IPS-20b (cell line): ENCODE data around the gene FMO4.
"Not testable (repeated sequence)": the region's sequence is repeated elsewhere in the genome, so short reads cannot be mapped to it uniquely, and the experiment has no call there.

Source experiments
- H3K27ac ChIP-seq: one replicate; pipeline ENCODE4 v1.5.1; 2013; ENCODE audit warnings: low read length
- H3K27me3 ChIP-seq: 2 replicates; pipeline ENCODE4 v1.6.1; 2013; ENCODE audit warnings: mild to moderate bottlenecking, low read length, inconsistent platforms; ENCODE audit not compliant: insufficient read depth
- H3K36me3 ChIP-seq: 2 replicates; pipeline ENCODE4 v1.6.1; 2013; ENCODE audit warnings: low read depth, mild to moderate bottlenecking, inconsistent platforms, low read length, moderate library complexity; ENCODE audit not compliant: insufficient read depth
- H3K4me1 ChIP-seq: 2 replicates; pipeline ENCODE4 v1.6.1; 2013; ENCODE audit warnings: mild to moderate bottlenecking, control low read depth, inconsistent platforms, low read length, moderate library complexity; ENCODE audit not compliant: insufficient read depth
- H3K4me3 ChIP-seq: 2 replicates; pipeline ENCODE4 v1.5.1; 2013; ENCODE audit warnings: mild to moderate bottlenecking, low read length, inconsistent platforms
- H3K9ac ChIP-seq: 2 replicates; pipeline ENCODE4 v1.6.1; 2013; ENCODE audit warnings: low read depth, mild to moderate bottlenecking, inconsistent platforms, low read length, moderate library complexity
- H3K9me3 ChIP-seq: 2 replicates; pipeline ENCODE4 v1.6.1; 2013; ENCODE audit warnings: mild to moderate bottlenecking, low read depth, low read length, inconsistent platforms; ENCODE audit not compliant: insufficient read depth

Gene FMO4

DNA sequence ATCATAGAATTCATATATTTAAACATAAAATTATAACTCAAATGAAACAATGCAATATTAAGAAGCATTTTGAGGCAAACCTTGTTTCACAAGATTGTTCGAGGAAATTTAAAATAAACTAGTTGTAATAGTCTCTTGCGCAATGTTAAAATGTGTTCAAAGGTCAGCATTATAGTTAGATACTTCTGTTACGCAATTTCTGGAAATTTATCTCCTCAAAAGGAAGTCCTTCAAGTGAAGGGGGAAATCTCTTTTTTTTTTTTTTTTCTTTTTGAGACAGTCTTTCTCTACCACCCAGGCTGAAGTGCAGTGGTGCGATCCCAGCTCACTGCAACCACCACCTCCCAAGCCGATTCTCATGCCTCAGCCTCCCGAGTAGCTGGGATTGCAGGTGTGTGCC, 52.1 kb downstream of the FMO4 start:
- Histone ChIP-seq H3K4me1 (no peaks in the 10 kb centered on the region), H3K4me3 (no peak overlapping the region), H3K9ac (no peak overlapping the region), H3K27me3 (no peaks in the 10 kb centered on the region), H3K9me3 (no peaks in the 10 kb centered on the region), H3K27ac (no peak overlapping the region), H3K36me3 (no peaks in the 10 kb centered on the region)

DNA sequence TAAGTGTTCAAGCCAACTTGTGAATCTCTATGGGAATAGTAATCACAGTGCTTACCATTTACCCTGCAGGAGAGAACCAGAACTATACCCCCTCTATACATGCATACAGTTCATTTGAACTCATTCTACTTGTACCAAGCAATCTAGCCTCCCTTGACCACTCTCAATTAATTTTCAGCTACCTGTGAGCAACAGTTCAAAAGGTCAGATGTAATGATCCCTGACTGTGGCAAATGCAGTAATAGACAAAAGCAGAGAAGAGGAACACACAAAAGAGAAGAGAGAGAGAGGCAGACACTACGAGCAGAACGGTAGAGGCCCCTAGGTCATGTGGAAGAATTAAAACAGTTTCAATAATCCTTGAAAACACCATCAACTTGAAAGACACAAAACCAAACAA, 52.8 kb downstream of the FMO4 start:
- H3K4me3 ChIP-seq, result no peak overlapping the region
- no peaks in the 10 kb centered on the region for H3K9me3 ChIP-seq
- no peaks in the 10 kb centered on the region for H3K4me1 ChIP-seq
- no peaks in the 10 kb centered on the region for H3K36me3 ChIP-seq
- H3K27ac ChIP-seq, result no peak overlapping the region
- no peaks in the 10 kb centered on the region for H3K27me3 ChIP-seq
- H3K9ac ChIP-seq, result no peak overlapping the region

DNA sequence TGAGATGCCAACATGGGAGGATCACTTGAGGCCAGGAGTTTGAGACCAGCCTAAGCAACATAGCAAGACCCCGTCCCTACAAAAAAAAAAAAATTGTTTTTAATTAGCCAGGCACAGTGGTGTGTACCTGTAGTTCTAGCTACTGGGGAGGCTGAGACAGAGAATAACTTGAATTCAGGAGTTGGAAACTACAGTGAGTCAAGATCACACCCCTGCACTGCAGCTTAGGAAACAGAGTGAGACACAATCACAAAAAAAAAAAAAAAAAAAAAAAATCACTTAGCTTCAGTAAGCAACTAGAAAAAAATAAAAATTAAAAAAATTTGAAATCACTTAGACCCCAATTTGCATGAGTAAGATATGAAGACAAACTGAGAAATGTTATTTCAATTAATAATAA, 53.5 kb downstream of the FMO4 start:
- Histone ChIP-seq H3K9me3 (no peaks in the 10 kb centered on the region), H3K27ac (no peak overlapping the region), H3K4me3 (no peak overlapping the region), H3K36me3 (no peaks in the 10 kb centered on the region), H3K9ac (no peak overlapping the region), H3K4me1 (no peaks in the 10 kb centered on the region), H3K27me3 (no peaks in the 10 kb centered on the region)

DNA sequence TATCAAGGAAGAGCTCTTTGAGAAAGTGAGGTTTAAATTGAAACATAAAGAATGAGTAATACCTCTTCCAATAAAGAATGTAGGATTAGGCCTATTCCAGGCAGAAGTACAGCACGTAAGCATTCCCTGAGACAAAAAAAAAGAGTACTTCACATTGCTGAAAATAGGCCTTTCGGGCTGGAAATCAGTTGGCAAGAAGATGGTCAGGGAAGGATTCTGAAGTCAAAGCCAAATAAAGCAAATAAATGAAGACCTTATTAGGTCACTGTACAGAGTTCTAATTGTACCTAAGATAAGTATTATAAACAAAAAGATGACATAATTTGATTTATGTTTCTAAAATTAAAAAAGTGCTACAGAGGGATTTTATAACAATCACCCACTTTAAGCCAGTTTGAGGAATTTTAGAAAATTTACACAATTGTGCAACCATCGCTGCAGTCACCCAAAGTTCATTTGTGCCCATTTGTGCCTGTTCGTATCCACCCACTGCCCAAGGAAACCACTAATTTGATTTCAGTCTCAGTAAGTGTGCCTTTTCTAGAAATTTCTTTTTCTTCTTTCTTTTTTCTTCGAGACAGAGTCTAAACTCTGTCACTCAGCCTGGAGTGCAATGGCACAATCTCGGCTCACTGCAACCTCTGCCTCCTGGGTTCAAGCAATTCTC, 58.6 kb downstream of the FMO4 start:
- Histone ChIP-seq H3K4me1 (no peaks in the 10 kb centered on the region), H3K9me3 (no peaks in the 10 kb centered on the region), H3K36me3 (no peaks in the 10 kb centered on the region), H3K4me3 (no peak overlapping the region), H3K9ac (no peak overlapping the region), H3K27ac (no peak overlapping the region), H3K27me3 (no peaks in the 10 kb centered on the region)

DNA sequence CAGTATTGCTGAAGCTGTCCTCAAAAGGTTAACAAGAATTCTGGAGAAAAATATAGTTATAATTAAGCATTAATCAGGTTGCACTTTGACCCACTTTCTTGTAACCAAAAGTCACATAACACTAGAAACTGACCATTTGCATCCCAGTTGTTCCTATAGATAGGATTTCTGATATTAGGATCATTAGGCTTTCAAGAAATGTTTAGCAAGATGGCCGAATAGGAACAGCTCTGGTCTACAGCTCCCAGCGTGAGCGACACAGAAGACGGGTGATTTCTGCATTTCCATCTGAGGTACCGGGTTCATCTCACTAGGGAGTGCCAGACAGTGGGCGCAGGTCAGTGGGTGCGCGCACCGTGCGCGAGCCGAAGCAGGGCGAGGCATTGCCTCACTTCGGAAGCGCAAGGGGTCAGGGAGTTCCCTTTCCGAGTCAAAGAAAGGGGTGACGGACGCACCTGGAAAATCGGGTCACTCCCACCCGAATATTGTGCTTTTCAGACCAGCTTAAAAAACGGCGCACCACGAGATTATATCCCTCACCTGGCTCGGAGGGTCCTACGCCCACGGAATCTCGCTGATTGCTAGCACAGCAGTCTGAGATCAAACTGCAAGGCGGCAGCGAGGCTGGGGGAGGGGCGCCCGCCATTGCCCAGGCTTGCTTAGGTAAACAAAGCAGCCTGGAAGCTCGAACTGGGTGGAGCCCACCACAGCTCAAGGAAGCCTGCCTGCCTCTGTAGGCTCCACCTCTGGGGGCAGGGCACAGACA, 59.6 kb downstream of the FMO4 start:
- not testable (repeated sequence) for H3K9ac ChIP-seq, H3K27ac ChIP-seq, H3K4me1 ChIP-seq, H3K27me3 ChIP-seq, H3K4me3 ChIP-seq, H3K36me3 ChIP-seq, H3K9me3 ChIP-seq

DNA sequence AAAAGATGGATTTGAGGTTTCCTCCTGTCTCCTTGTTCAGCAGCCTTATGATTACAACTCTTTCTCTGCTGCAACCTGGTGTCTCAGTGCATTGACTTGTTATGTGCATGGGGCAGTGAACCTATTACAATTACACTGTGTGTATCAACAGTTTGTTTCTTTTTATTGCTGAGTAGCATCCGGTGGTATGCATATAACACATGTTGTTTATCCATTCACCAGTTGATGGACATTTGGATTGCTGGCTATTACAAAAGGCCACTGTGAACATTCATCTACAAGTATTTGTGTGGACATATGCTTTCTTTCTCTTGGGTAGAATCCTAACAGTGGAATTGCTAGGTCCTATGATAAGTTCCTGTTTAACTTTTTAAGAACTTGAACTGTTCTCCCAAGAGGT, 65.9 kb downstream of the FMO4 start:
- no peak overlapping the region for H3K27ac ChIP-seq
- H3K36me3 ChIP-seq, result no peaks in the 10 kb centered on the region
- no peak overlapping the region for H3K4me3 ChIP-seq
- no peaks in the 10 kb centered on the region for H3K27me3 ChIP-seq
- H3K9me3 ChIP-seq, result no peaks in the 10 kb centered on the region
- H3K9ac ChIP-seq, result no peak overlapping the region
- H3K4me1 ChIP-seq, result no peaks in the 10 kb centered on the region

DNA sequence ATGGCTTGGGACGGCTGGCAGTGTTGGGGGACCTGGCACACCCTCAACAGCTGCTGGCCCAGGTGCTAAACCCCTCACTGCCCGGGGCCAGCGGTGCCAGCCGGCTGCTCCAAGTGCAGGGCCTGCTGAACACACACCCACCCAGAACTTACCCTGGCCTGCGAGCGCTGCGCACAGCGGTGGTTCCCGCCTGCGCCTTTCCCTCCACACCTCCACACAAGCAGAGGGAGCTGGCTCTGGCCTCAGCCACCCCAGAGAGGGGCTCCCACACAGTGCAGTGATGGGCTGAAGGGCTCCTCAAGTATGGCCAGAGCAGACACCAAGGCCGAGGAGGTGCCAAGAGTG, 67.9 kb downstream of the FMO4 start:
- H3K9ac ChIP-seq, result no peak overlapping the region
- H3K36me3 ChIP-seq, result no peaks in the 10 kb centered on the region
- H3K27me3 ChIP-seq, result no peaks in the 10 kb centered on the region
- no peak overlapping the region for H3K4me3 ChIP-seq
- no peaks in the 10 kb centered on the region for H3K9me3 ChIP-seq
- H3K4me1 ChIP-seq, result no peaks in the 10 kb centered on the region
- H3K27ac ChIP-seq, result no peak overlapping the region

DNA sequence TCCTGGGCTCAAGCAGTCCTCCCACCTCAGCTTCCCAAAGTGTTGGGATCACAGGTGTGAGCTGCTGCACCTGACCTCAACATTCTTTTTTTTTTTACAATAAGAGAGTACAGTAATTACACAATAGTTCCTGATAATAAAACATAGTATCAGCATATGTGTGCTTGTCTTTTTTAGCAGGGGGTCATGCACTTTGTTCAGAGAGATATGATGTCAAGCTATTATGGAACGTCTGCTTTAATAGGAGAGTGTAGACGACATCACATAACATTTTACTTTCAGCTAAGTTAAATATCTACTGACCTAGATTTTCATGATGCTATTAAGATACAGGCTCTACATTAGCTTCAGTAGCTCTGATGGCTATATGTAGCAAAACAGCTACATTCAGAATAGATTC, 70.5 kb downstream of the FMO4 start:
- Histone ChIP-seq H3K36me3 (no peaks in the 10 kb centered on the region), H3K4me1 (no peaks in the 10 kb centered on the region), H3K27me3 (no peaks in the 10 kb centered on the region), H3K27ac (no peak overlapping the region), H3K9ac (no peak overlapping the region), H3K4me3 (no peak overlapping the region), H3K9me3 (no peaks in the 10 kb centered on the region)

DNA sequence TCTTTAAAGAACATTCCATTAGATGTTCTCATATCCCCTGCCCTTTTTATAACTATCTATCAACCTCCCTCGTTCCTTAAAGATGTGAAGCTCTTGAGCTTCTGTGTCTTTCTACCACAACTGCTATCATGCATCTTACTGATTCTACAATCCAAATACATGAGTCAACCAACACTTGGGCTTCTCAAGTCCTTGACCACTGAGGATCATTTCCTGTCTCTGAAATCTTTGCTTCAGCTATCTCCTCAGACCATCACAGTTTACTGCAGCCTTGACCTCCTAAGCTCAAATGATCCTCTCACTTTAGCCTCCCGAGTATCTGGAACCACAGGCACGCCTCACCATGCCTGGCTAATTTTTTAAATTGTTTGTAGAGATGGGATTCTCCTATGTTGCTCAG, 75.2 kb downstream of the FMO4 start:
- Histone ChIP-seq H3K27ac (no peak overlapping the region), H3K4me1 (no peaks in the 10 kb centered on the region), H3K9me3 (no peaks in the 10 kb centered on the region), H3K27me3 (no peaks in the 10 kb centered on the region), H3K4me3 (no peak overlapping the region), H3K9ac (no peak overlapping the region), H3K36me3 (no peaks in the 10 kb centered on the region)

DNA sequence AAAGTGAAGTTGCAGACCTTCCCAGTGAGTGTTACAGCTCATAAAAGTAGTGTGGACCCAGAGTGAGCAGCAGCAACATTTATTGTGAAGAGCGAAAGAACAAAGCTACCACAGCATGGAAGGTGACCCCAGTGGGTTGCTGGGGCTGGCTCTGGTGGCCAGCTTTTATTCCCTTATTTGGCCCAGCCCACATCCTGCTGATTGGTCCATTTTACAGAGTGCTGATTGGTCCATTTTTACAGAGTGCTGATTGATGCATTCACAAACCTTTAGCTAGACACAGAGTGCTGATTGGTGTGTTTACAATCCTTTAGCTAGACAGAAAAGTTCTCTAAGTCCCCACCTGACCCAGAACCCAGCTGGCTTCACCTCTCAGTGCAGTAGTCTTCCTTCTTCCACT, 76.8 kb downstream of the FMO4 start:
- not testable (repeated sequence) for H3K9me3 ChIP-seq, H3K4me1 ChIP-seq, H3K27ac ChIP-seq, H3K36me3 ChIP-seq, H3K27me3 ChIP-seq, H3K4me3 ChIP-seq, H3K9ac ChIP-seq
